Activated CD4-positive, alpha-beta T cell treated with anti-CD3 and anti-CD28 coated beads, Interleukin-2, amount 50 U/mL, for 24 hours (primary cell): ENCODE data around the gene HLCS.
A peak's percentile ranks its signal among the peaks of the same experiment; 100 is the strongest.
"Not testable (repeated sequence)": the region's sequence is repeated elsewhere in the genome, so short reads cannot be mapped to it uniquely, and the experiment has no call there.

Experiments used
- DNase-seq, 2 donors: peaks; one replicate each; pipeline ENCODE4 v3.0.0-alpha.2; 2020; ENCODE audit warnings: low read depth in 1 of 2, low spot score in 1 of 2

Gene HLCS

DNA sequence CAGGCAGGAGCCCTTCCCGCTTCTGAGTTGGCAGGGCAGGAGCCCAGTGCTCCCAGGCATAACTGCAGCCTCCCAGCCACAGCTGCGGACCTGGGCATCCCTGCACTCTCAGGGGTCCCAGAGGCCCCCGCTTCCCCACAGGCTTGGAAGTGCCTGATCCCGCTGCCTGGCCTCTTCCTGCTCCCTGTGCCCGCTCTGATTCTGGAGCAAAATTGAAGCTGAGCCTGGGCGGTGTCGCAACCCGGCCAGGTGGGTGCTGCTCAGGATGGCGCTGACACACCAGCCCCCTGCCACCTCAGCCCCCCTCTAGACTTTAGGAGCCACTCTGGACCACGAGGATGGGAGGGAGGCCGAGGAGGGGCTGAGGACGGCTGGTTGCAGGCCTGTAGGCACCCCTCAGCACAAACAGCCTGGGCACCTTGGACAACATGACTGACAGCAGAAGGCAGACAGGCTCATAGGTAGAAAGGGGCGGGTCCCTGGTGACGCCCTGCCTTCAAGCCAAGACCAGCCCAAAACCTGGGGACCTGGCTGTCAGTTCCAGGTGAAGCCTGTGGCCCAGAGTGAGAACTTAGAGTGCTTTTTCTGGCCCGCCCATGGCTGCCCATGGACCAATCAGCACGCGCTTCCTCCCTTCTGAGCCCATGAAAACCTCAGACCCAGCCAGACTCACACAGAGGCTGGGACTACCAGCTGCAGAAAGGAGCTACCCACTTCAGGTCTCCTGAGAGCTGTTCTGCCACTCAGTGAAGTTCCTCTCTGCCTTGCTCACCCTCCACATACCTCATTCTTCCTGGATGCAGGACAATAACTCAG lies 7.2 kb downstream of the HLCS start:
- DNase-seq: no peak

DNA sequence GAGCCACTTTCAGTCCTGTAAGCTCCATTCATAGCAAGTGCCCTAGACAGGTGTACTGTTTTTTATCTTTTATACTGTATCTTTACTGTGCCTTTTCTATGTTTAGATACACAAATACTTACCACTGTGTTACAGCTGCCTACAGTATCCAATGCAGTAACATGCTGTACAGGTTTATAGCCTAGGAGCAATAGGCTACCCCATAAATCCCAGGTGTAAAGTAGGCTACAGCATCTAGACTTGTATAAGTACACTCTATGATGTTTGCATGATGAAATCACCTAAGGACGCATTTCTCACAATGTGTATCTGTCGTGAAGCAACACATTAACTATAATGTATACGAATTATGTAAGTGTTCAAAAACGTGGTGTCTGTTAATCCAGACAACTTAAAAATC lies 10.7 kb downstream of the HLCS start:
- DNase-seq: no peak

DNA sequence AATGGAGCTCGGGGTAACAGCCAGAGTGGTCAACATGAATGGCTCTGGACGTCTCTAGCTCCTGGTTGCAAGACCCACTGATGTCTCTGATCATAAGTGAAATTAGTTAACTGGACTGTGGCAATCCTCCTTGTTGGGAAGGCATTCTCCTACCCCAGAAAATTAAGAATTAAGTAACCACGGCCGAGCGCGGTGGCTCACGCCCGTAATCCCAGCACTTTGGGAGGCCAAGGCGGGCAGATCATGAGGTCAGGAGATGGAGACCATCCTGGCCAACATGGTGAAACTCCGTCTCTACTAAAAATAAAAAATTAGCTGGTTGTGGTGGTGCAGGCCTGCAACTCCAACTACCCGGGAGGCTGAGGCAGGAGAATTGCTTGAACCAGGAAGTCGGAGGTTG lies 14.1 kb downstream of the HLCS start:
- DNase-seq: not testable (repeated sequence)

DNA sequence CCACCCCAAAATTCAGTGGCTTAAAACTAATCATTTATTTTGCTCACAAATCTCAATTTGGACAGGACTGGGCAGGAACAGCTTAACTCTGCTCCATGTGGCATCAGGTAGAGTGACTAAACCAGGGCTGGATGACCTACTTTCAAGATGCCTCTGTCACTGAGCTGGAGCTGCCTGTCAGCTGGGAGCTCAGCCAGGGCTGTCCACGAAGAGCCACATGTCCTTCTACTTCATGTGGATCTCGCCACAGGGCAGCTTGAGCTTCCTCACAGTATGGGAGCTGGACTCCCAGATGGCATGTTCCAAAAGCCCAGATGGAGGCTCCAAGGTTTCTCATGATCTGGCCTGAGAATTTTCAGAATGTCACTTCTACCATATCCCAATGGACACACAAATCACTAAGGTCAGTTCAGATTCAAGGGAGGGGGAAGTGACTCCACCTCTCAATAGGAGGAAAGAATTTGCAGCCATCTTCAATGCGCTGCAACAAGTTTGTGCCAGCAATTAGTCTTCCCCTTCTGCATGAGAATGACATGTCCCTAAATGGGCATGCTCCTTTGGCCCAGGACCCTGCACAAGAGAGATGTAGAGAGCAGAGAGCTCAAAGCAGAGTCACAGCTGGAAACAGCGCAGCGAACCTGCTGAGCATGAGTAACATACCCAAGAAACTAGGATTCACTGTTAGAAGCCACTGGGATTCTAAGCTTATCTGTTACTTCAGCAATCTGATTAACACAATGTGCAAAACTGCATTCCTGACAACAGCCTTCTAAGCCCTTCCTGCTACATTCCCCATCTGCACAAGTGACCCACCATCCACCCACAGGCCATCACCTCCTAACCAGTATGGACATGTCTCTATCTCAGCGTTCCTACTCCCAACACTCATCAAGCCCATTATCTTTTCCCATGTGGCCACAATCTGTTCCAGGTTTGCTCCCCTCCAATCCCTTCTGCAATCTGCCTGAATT lies 17.0 kb downstream of the HLCS start:
- no peak for DNase-seq

DNA sequence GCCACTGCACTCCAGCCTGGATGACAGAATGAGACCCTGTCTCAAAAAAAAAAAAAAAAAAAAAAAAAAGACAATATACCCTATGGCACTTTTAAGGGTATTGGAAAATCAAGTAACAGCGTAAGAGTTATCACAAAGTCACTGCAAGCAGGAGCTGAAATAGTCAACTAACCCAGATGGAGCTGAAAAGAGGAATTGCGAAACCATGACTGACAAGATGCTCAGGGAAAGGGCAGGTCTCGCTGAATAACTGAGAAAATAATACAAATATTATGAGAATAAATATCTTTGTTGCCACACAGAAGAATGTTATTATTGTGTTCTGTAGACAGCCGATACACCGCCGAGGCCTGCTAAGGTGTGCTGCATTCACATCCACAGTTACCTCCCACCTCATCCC lies 17.8 kb downstream of the HLCS start:
- DNase-seq: no peak

DNA sequence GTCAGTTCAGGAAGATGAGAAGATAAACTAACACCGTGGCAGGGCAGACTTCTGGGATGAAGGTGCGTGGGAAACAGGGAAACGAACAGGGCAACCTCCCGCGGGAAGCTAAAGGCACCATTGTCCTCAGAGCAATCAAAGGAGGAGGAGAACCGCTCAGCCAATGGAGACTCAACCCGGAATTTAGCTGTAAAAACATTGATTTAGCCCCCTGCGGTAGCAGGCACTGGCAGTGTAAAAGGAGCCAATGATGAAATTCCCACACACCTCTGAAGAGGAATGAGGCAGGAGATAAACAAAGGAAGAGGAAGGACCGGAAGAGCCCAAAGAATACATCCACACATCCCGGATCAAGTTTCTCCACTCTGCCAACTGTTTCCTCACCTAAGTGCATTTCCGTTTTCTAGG lies 19.5 kb downstream of the HLCS start:
- no peak for DNase-seq

DNA sequence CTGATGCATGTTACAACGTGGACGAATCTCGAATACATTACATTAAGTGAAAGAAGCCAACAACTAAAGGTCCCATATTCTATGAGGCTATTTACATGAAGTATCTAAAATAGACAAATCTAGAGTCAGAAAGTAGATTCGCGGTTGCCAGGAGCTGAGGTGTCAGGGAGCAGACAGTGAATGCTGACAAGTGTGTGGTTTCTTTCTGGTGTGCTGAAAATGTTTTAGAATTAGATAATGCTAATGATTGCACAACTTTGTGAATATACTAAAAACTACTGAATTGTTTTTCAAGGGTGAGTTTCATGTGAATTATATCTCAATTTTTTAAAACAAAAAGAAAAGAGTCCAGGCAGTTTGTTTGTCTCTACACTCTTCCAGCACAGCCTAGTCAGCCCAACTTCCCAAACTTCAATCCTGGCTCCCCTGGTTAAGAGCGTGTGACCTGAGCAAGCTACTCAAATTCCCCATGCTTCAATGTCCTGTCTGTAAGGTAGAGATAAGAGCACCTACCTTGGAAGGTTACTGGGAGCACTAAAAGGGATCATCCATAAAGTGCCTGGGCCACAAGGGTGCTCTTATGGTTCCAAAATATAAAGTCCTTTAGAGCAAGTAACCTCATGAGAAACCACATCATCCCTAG lies 20.9 kb downstream of the HLCS start:
- no peak for DNase-seq

DNA sequence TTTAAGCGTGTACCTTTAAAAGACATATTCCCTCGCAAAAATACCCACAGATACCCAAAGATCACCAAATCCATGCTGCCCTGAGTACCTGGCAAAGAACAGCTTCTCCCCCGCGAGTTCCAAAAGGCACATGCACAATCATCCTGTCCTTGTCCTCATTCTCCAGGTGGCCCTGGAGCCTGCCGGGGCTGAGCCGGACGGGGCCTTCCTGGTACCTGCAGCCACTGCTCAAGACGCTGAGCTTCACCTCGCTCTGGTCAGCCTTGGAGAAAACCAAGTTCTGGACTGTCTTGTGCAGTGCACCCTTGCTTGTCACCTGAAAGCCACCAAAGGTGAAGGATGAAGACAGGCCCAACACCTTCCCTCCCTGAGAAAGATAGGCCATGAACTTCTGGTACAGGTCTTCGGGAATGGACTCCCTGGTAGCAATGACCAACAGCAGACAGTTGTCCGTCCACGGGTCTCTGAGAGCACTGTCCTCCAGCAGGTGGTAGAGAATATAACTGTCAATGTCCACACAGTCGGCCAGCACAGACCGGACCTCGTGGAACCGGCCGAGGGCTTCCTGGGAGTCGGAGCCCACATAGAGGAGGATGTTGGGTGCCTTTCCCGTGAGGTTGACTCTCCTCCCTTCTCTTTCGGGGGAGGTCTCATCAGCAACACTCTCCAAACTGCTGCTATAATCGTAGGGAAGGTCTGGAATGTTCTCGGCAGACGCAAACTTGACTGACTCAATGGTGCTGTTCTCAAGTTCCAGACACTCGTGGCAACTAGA lies 29.9 kb downstream of the HLCS start:
- no peak for DNase-seq

DNA sequence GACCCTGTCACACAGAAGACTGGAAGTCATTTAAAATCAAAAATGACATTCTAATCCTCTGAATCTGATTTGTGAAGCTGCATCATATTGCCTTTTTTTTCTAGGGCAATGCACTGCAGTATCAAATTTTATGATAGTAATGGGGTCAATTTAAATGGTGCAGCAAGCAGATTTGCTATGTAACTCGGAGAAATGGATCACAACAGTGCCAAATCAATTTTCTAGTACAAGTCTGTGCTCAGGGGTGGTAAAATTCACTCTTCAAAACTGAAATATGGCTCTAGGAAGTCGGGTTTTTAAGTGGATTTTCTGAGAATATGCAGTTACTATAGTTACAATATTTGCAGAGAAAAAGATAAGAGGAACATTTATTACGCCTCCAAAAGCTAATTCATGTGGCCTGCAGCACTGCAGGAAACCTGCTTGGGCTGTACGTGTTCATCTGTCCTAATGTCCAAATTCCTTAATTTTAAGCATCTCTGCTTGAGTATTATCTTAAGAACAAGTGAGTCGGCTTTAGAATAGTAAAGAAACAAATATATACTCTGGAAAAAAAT lies 31.5 kb downstream of the HLCS start:
- no peak for DNase-seq

DNA sequence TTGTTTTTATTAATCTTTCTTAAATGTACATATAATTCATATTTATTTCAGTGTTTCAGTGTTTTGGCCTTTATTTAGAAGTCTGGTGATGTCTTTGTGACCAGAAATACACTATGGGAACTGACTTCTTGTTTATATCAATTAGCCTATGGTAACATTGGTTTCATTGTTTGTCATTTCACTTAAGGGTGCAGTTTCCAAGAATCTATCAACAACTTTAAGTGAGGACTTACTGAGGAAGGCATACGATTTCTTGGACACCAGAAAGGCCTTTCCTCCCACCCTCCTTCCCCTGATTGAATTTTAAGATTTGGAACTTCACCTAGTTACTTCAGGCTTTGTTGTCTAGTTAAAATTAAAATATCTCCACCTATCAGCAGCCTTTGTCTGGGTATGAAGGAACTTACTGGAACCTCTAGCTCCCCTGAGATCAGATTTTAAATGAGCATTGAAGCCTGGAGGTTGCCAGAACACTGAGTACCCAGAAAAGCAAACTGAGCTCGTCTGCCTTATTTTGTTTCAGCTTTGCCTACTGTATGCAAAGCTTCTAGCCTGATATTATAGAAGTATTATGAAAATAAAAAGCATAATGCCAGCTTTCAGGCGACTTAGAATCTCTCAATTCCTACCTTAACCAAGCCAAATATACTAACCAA lies 34.2 kb downstream of the HLCS start:
- no peak for DNase-seq

DNA sequence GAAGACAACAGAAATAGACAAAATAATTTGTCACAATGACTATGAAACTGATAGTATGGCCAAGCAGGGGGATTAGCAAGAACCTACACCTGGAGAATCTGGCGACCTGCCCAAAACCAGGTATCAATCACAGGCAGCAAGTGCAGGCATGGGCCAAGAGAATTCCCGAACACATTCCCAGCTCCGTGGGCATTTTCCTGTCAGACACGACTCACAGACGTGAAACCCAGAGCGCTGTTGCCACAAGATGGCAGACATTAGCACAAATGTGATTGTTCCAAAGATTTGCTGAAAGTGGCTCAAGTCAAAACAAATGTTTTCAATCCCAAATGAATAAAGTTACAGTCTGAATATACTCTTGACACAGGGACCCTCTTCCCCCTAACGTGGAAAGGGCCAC lies 36.8 kb downstream of the HLCS start:
- DNase-seq: no peak

DNA sequence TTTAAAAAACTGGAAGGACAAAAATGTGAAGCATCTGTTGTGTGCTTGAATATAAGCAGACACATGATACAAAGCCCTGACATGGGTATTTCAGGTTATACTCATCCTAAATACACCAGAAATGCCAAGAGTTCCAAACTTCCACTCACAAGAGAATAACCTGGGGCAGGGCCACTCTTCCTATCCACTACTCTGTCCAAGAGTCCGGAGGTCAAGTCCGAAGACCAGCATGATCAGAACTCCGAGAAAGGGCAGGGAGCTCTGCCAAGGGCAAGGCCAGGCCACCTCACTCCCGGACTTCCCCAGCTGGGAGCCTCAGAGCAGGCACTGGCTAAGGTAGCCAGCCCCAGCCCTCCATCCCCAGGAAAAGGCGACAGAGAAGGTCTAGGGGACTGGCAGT lies 37.5 kb downstream of the HLCS start:
- no peak for DNase-seq

DNA sequence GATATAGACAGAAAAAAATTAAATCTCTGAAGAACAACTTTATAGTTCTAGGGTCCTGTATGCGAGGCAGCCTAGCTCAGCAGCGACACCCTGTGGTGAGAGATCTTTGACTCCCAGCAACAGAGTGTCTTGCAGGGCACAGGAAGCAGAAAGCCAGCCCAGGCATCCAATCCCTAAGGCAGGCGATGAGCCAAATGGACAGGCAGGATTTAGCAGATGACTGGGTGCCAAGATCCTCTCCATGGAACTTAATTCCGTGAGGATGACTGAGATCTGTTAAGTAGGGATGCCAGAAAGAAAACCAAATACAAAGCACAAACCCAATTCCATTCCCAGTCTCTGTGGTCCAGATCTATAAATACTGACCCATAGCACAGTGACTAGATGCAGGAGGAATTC lies 38.8 kb downstream of the HLCS start:
- peak; percentile 57 to 69 for DNase-seq

DNA sequence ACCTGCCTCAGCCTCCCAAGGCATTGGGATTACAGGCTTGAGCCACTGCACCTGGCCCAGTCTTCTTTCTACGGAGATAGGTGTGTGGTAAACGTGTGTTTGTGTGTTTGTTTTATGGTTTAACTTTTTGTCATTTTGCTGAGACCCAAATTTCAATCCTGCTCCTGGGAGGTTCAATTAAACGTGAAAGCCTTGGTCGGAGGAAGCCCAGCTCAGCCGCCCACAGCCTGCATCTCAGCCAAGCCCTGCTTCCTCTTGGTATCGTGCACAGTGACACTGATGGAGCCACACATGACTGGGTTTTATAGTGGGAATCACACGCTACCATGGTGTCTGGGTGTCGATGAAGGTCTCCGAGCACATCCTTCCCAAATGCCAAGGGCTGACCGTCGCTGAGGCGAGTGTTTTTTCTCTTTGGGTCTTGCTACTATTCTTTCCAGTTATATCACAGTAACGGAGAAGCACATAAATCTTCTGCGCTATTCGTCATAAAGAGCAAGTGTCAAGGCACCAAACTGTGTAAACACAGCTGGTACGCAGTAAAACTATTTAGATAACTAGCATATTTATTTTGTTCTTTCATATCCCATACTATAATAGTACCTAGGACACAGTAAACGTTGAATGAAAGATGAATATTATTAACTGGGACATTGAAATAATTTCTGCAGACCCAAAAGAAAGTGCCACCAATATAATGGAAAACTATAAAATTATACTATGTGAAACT lies 39.3 kb downstream of the HLCS start:
- no peak for DNase-seq

DNA sequence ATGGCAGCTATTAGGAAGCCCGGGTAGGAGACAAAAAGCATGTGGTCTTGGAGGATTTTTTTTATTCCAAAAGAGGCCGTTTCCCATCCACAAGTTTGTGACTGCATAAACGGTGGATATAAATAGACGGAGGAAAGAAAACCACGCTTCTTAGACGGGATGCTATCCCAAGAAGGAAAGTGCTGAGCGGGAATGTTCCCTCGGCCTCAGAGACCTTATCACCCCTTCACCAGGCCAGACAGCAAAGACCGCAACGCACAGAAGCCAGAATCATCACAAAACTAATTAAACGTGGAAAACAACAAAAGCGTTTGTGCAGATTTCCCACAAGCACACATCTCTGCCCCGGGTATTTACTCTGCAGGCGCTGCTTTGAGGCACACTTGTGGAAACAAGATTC lies 43.2 kb downstream of the HLCS start:
- no peak for DNase-seq

DNA sequence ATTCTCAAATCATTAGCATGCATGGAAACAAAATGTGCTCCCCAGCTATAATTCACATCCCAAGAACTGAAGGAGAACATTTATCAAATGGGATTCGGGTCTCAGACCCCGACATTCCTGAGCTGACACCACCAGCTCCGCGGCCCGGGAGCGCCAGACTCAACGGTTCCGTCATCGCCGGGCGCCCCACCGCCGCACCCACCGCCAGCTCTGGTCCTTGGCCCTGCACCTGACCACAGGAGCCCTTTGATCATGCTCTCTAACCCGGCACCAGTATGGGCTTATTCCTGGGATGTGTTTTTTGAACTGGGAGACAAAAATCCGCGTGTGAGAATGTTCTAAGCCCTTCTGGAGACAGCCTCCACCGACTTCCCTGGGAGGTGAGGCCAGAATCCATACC lies 43.6 kb downstream of the HLCS start:
- no peak for DNase-seq

DNA sequence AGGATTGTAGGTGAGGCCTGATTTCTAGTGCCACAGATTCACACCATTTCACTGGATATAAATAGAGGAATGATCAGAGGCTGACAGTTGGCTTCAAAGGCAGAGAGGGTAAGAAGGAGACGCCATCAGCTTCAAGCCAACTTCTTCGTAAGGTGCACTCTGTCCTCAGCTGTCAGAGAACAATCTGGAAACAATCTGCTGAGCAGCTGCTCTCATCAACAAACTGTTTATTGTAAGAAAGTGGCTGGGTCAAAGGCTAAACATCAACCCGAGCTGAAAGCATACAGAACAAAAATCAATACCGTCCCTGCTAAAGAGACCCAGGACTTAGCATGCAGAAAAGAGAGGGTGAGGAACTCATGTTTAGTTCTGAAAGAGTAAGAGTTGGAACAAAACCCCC lies 48.2 kb downstream of the HLCS start:
- DNase-seq: no peak

DNA sequence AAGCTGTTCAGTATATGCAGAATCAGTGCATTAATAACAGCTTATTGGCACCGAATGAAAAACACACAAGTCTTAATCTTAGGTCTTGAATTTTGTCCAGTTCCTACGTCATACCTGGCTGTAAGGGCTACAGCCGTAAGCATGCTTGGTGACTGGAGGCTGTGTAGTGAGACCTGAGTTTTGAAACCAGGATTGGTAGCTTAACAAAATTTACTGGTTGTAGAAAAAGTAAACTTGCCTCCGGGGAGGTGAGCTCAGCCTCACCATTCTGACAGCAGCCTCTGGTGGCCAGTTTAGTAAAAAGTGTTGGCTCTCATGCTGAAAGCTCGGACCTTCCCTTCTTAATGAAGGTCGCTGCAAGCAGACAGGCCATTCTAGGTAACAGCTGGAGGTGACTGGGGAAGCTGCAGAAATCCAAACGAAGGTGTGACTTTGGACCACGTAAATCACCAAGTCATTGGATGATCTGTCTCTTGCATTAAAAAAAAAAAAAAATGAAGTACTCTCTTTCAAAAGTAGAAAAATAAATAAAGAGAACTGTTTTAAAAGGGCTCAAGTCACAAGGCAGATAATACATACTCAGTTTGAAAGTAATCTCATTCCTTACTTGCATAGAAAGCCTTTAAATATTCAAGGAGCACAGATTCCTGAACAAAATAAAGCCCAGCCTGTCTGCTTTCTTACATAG lies 48.9 kb downstream of the HLCS start:
- DNase-seq: no peak

DNA sequence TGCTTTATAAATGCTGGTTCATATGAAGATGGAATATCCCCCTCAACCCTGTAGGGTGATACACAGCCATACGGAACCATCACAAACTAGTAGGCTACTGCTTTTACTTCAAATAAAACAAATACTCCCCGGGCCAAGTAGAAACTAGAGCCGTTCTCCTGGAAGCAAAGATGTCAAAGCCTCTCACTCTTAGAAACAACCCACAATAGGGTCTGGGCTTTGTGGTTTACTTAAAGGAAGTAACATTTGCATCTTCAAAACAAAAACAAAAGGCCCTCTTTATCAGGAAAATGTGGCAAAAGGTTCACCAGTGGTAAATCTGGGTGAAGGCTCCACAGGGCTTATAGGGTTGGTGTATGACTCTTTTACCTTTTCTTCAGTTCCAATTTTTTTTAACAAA lies 49.8 kb downstream of the HLCS start:
- DNase-seq: no peak
